Islet precursor cell (in vitro differentiated cells): Measurements from ENCODE around the gene SEMA4C.
A peak's percentile ranks its signal among the peaks of the same experiment; 100 is the strongest.

ENCODE experiments used
- DNase-seq: peaks from one replicate; pipeline ENCODE4 v3.0.0-alpha.2; 2018

The SEMA4C gene

DNA sequence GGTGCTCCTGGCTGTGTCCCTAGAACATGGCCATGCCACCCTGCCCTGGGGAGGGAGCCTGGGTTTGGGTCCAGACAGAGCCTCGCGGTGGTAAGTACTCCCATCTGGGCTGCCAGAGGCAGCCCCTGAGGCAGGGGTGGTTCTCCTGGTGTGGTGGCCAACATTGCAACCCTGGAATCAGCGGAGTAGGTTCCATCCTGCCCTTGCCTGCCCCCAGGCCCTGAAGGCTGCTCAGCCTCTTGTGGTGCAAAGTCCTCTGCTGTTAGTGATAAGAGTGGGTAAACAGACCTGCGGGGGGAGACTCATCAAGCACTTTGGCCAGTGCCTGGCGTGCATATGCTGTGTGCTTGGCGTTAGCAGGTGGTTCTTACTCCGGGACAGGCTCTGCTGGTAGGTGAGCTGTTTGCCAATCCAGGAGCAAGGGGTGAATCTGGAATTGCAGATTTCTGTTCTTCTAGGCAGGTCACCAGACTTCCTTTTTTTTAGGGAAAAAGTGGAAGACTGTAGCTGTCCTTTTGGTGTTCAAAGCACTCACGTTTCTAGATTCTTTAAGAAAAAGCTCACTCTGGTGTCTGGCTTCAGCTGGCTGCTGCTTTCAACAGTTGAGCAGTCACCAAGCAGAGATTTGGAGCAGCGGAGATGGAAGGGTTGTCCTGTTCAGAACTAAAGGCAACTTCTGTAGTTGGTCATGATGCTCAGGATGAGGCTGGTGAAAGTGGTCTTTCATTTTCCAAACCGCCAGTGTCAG lies 50.6 kb downstream of the SEMA4C start:
- peak; percentile 76 for DNase-seq

DNA sequence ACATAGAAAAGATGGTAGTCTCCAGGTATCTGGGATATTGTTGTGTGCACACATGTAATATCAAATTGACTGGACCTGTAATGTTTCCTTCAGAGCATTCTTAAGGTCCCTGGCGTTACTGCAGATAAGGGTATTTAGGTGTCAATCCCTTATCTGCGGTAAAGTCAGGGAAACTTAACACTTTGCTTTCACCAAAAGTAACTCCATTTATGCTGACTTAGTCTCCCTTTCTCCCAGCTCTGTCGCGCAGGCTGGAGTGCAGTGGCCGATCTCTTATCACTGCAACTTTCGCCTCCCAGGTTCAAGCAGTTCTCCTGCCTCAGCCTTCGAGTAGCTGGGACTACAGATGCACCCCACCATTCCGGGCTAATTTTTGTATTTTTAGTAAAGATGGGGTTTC lies 52.0 kb downstream of the SEMA4C start:
- no peak for DNase-seq

DNA sequence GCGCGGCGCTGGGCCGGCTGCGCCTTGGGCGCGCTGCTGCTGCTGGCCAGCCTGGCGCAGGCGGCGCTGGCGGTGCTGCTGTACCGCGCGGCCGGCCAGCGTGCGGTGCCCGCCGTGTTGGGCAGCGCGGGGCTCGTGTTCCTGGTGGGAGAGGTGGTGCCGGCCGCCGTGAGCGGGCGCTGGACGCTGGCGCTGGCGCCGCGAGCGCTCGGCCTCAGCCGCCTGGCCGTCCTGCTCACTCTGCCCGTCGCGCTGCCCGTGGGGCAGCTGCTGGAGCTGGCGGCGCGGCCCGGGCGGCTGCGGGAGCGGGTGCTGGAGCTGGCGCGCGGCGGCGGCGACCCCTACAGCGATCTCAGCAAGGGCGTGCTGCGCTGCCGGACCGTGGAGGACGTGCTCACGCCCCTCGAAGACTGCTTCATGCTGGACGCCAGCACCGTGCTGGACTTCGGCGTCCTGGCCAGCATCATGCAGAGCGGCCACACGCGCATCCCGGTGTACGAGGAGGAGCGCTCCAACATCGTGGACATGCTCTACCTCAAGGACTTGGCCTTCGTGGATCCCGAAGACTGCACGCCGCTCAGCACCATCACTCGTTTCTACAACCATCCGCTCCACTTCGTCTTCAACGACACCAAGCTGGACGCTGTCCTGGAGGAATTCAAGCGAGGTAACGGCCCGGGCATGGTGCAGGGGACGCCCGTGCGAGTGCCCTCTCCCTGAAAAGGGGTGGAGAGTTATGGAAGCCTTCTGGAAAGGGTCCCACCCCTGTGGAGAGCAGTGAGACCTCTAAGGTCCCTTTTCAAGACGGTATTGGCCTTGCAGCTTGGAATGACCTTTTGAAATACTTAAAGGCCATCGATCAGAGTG lies 52.8 kb downstream of the SEMA4C start:
- no peak for DNase-seq

DNA sequence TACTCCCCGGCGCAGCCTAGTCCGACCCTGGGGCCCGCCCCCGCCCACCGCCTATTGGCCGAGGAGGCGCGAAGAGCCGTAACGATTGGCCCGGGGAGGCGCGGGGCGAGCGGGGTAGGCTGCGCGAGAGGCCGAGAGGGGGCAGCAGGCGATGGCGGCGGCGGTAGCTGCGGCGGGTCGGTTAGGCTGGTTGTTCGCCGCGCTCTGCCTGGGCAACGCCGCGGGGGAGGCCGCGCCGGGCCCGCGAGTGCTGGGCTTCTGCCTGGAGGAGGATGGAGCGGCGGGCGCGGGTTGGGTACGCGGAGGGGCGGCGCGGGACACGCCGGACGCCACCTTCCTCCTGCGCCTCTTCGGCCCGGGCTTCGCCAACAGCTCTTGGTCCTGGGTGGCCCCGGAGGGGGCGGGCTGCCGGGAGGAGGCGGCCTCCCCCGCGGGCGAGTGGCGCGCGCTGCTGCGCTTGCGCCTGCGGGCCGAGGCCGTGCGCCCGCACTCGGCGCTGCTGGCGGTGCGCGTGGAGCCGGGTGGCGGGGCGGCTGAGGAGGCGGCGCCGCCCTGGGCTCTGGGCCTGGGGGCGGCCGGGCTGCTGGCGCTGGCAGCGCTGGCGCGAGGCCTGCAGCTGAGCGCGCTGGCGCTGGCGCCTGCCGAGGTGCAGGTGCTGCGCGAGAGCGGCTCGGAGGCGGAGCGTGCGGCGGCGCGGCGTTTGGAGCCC lies 53.6 kb downstream of the SEMA4C start, which contains the start of gene CNNM3:
CNNM3 (plus strand) TSS at position 142 of the 709 bp plus-strand sequence; CDS start at position 152, 10 bp downstream.
- DNase-seq, result peak; percentile 98

DNA sequence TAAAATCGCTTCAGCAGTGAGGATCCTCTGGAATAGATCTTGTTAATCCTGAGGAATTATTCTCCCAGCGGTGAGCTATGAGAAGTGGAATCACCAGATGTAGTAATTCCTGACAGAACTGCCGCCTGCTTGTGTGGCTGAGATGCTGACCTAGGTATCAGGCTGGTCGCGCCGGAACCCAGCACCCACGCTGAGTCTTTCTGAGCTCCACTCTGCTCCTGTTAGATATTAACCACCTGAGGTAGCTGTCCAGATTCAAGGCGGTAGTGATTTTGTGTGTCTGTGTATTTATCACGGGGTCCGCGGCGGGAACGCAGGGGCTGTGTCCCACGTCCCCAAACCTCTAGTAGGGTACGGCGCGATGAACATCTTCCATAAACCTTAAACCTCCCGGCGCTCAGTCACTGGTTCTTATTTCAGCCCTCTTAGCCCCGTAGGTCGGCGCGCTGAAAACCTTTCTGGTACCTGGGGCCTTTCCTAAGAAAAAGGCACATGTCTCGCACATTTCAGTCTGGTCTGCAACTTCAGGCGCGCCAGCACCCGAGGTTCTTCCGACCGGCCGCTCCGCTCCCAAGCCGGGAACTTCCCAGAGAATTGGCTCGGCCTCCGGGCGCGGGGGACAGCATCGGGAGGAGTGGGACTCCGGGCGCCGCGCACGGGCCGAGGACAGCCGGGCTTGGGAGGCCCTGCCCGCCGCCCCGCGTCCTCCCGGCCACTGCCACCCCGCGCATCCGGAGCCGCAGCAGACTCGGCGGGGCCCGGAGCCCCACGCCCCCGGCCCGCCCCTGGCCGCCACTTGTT lies 54.4 kb downstream of the SEMA4C start:
- DNase-seq, result no peak

DNA sequence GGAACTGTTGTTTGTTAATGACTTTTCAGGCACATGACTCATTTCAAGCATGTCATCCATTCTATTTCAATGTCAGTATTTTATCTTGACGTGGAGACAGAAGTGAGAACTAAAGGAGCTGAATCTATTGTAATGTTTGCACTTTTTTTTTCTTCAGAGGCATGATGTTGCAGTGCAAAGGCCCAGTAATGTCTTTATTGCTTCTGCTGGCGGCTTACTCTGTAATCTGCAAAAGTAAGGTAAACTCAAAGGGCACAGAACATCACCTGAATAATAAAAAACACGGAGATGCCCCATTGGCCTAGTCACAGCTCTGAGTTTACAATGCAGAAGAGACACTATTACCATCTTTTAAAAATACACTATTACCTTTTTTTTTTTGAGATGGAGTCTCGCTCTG lies 56.2 kb downstream of the SEMA4C start:
- no peak for DNase-seq

DNA sequence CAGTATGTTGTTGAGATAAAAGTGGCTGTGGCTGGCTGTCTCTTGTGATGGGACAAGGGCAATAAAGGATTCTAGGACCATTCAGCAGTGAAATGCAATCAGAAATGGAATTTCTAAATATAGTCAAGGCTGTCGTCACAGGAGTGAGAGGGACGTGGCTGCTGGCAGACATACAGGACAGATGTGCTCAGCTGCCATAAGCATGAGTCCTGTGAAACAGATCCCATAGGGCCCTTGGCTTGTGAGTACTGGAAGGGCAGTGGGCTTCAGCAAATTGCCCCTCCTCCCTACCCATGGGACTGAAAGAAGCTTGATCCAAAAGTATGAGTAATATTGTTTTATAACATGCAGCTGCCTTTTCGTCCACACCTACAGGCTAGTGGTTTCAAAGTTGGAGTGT lies 58.0 kb downstream of the SEMA4C start:
- DNase-seq, result no peak

DNA sequence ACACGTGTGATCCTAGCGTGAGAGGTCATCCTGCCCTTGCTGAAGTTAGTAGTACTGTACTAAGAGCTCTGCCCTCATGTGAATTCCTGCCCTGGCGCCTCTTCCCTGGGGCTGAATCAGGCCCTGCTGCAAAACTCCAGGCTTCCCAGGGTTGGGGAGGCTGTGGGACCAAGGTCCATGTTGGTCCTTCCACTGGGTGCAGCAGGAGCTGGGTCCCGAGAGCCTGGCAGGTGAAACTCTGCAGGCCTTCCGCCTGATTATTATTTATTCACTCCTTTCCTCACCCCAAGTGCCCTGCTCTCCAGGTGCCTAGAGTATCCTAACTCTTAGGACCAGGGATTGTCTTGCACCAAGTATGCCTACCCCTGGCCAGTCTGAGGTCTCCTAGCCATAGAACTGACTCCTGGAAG lies 59.1 kb downstream of the SEMA4C start:
- DNase-seq, result no peak

DNA sequence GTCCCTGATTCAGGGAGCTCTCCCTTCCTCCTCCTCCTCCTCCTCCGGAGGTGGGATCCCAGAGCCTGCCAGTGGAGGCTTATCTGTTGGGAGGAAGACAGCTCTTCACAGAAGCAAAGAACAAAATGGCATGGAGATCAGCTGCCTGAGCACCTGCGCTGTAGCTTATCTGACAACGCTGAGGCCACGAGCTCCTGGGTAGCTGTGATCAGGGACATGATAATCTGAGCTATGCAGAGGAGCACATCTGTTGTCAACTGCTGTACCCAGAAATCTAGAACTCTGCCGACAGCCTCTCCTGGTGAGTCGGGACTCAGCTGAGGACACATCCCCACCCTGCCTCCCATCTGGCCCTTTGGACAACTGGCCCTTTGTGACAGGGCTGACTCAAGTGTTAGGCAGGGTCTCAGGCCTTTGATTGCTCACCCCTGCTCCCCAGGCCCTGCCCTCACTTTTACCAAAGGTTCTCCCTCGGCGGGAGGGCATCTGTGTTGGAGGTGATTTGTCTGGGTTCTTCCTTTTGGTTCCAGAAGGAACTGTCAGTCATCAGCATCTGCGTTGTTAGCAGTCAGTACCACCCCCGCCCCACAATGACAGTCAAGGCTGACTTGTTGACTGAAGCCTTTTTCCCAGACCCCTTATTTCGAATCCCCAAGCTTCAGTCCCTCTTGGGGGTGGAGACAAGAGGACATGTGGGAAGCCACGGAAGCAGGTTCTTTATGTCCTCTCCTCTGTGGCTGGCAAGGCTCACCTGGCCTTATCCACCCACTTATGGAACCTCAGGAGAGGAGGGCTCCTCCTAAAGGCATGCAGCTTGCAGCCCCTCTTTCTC lies 59.7 kb downstream of the SEMA4C start:
- no peak for DNase-seq
